ENCODE results near the gene HLA-B.

DNA sequence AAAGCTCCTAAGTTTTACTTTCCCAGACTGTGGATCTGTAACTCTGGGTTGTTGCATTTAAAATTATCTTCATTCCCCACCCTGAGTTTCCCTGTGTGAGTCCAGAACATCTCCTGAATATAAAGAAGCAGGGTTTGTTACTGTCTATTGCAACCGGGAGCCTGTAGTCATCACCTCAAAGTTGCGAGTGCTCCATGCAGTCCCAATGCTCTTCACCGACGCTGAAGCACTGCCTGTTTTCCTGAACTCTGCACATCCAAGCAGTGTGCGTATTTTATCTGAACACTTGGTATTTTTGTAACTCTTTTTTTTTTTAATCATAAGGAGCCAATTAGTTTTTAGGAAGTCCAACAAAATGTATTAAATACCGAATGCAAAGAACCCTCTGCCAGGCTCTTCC lies 907 bp upstream of the HLA-B start:
- TF ChIP-seq CTCF (IDR thresholded peaks at IDR 0.05), result no peak
- no peak for TF ChIP-seq POLR2A (IDR thresholded peaks at IDR 0.05)
- TF ChIP-seq EP300 (IDR thresholded peaks at IDR 0.05), result no peak
